ENCODE data around the gene APMAP. TPM values are rescaled to one million over a fixed set of nuclear protein-coding genes. Genes with fewer than 3 reads are reported as not detected.

APMAP gene
- total and polyA plus RNA-seq, 10 donors: 26.5 to 104 (median 65.3) TPM

- H3K27ac ChIP-seq: no peak overlapping the region
- H3K4me3 ChIP-seq: no peak overlapping the region
- no peaks in the 10 kb centered on the region for H3K9me3 ChIP-seq
- 76 to 86% (median 78%) methylated on average over 2 of the region's 2 CpGs for WGBS, 5 donors
- peak; percentile 23 for DNase-seq
- H3K4me1 ChIP-seq: peaks cover 0 to 3% (median 0%) of the 10 kb centered on the region in 6 donors
- no peaks in the 10 kb centered on the region for H3K27me3 ChIP-seq (replicated peaks in 1 of 7)
- intact Hi-C loops (cut with DNase I; ENCODE audit: low total_unique reads): no loop called here
- TF ChIP-seq POLR2A (IDR thresholded peaks at IDR 0.05) (no peak), POLR2AphosphoS5 (IDR thresholded peaks at IDR 0.05) (no peak)
- TF ChIP-seq, protein P1, sequence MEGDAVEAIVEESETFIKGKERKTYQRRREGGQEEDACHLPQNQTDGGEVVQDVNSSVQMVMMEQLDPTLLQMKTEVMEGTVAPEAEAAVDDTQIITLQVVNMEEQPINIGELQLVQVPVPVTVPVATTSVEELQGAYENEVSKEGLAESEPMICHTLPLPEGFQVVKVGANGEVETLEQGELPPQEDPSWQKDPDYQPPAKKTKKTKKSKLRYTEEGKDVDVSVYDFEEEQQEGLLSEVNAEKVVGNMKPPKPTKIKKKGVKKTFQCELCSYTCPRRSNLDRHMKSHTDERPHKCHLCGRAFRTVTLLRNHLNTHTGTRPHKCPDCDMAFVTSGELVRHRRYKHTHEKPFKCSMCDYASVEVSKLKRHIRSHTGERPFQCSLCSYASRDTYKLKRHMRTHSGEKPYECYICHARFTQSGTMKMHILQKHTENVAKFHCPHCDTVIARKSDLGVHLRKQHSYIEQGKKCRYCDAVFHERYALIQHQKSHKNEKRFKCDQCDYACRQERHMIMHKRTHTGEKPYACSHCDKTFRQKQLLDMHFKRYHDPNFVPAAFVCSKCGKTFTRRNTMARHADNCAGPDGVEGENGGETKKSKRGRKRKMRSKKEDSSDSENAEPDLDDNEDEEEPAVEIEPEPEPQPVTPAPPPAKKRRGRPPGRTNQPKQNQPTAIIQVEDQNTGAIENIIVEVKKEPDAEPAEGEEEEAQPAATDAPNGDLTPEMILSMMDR (IDR thresholded peaks at IDR 0.05 in 8 of 11, conservative IDR thresholded peaks at IDR 0.05 in 3 of 11): no peak
- H3K36me3 ChIP-seq: peaks cover 3 to 100% (median 74%) of the 10 kb centered on the region in 6 donors
Measured at GRCh38 chr20:25018425-25018824, 25.9 kb upstream of the APMAP start.

GRCh38 chr20:25017257-25017803 lies 24.8 kb upstream of the APMAP start:
- DNase-seq: peak; percentile 54
- Histone ChIP-seq H3K9me3 (no peaks in the 10 kb centered on the region), H3K4me1 (no peaks in the 10 kb centered on the region), H3K27me3 (replicated peaks in 1 of 7) (no peaks in the 10 kb centered on the region), H3K36me3 (peaks cover 3 to 100% (median 76%) of the 10 kb centered on the region in 6 donors), H3K4me3 (no peak overlapping the region), H3K27ac (no peak overlapping the region)
- 88 to 91% (median 90%) methylated on average over 12 to 14 of the region's 14 CpGs for WGBS, 5 donors
- no peak for TF ChIP-seq POLR2A (IDR thresholded peaks at IDR 0.05)
- TF ChIP-seq POLR2AphosphoS5 (IDR thresholded peaks at IDR 0.05): peak in 2 of 3 donors; percentile 13 to 39
- TF ChIP-seq, protein P1 (IDR thresholded peaks at IDR 0.05 in 8 of 11, conservative IDR thresholded peaks at IDR 0.05 in 3 of 11): no peak
- intact Hi-C loops (cut with DNase I; ENCODE audit: low total_unique reads): no loop called here

- Histone ChIP-seq H3K9me3 (no peaks in the 10 kb centered on the region), H3K36me3 (peaks cover 3 to 100% (median 82%) of the 10 kb centered on the region in 6 donors), H3K4me3 (no peak overlapping the region), H3K4me1 (no peaks in the 10 kb centered on the region), H3K27ac (no peak overlapping the region), H3K27me3 (replicated peaks in 1 of 7) (no peaks in the 10 kb centered on the region)
- DNase-seq: peak; percentile 70
- TF ChIP-seq POLR2AphosphoS5 (IDR thresholded peaks at IDR 0.05): peak in 1 of 3 donors; percentile 37
- no peak for TF ChIP-seq POLR2A (IDR thresholded peaks at IDR 0.05)
- intact Hi-C loops (cut with DNase I; ENCODE audit: low total_unique reads): no loop called here
- WGBS, 5 donors: 91 to 94% (median 93%) methylated on average over 11 of the region's 11 CpGs
Measured at GRCh38 chr20:25016471-25016870, 23.9 kb upstream of the APMAP start.

GRCh38 chr20:25015986-25016385 lies 23.4 kb upstream of the APMAP start:
- TF ChIP-seq, protein P1 (IDR thresholded peaks at IDR 0.05 in 8 of 11, conservative IDR thresholded peaks at IDR 0.05 in 3 of 11): no peak
- TF ChIP-seq POLR2AphosphoS5 (IDR thresholded peaks at IDR 0.05): peak in 1 of 3 donors; percentile 13
- 78 to 90% (median 82%) methylated on average over 11 of the region's 11 CpGs for WGBS, 5 donors
- Histone ChIP-seq H3K4me1 (no peaks in the 10 kb centered on the region), H3K4me3 (no peak overlapping the region), H3K36me3 (peaks cover 3 to 100% (median 79%) of the 10 kb centered on the region in 6 donors), H3K27ac (no peak overlapping the region), H3K9me3 (no peaks in the 10 kb centered on the region), H3K27me3 (replicated peaks in 1 of 7) (no peaks in the 10 kb centered on the region)
- DNase-seq: peak; percentile 65
- intact Hi-C loops (cut with DNase I; ENCODE audit: low total_unique reads): no loop called here
